Kidney (tissue), 22 donors: ENCODE data around the gene BCL2L11. TPM values are rescaled to one million over a fixed set of nuclear protein-coding genes. Genes with fewer than 3 reads are reported as not detected.
A peak's percentile ranks its signal among the peaks of the same experiment; 100 is the strongest.
"Not testable (repeated sequence)": the region's sequence is repeated elsewhere in the genome, so short reads cannot be mapped to it uniquely, and the experiment has no call there.

Source experiments
- DNase-seq, 5 donors: peaks; one replicate each; pipeline ENCODE4 v3.0.0-alpha.2; 2013 to 2020
- FAIRE-seq: peaks from 2 replicates; lab custom pipeline; 2012; peaks lifted over from hg19 to GRCh38; lab: Jason Lieb, UNC
- H3K27ac ChIP-seq, 2 donors: one replicate each; pipeline ENCODE4 v1.7.0; 2013; ENCODE audit warnings: low read depth in 2 of 2, low read length in 2 of 2, inconsistent platforms in 1 of 2
- H3K27me3 ChIP-seq: one replicate; pipeline ENCODE4 v1.7.1; 2013; ENCODE audit warnings: low read length, inconsistent platforms; ENCODE audit not compliant: control insufficient read depth, insufficient read depth
- H3K36me3 ChIP-seq, 3 donors: one replicate each; pipeline versions ENCODE4 v1.7.0 to v1.7.1; 2013; ENCODE audit warnings: low read length in 3 of 3, control low read depth in 1 of 3, inconsistent platforms in 1 of 3; ENCODE audit not compliant: insufficient read depth in 3 of 3, control insufficient read depth in 2 of 3
- H3K4me1 ChIP-seq, 3 donors: one replicate each; pipeline versions ENCODE4 v1.7.0 to v1.7.1; 2013; ENCODE audit warnings: low read length in 3 of 3, inconsistent platforms in 1 of 3, low read depth in 1 of 3; ENCODE audit not compliant: control insufficient read depth in 2 of 3, insufficient read depth in 2 of 3
- H3K4me3 ChIP-seq, 3 donors: one replicate each; pipeline versions ENCODE4 v1.7.0 to v1.8.1; 2013; ENCODE audit warnings: low read length in 3 of 3, control low read depth in 1 of 3, inconsistent platforms in 1 of 3
- H3K9ac ChIP-seq, 3 donors: one replicate each; pipeline versions ENCODE4 v1.7.0 to v1.7.1; 2013; ENCODE audit warnings: low read length in 3 of 3, control low read depth in 1 of 3, inconsistent platforms in 1 of 3
- H3K9me3 ChIP-seq, 3 donors: one replicate each; pipeline versions ENCODE4 v1.7.0 to v1.7.1; 2013; ENCODE audit warnings: low read length in 3 of 3, control low read depth in 1 of 3, inconsistent platforms in 1 of 3; ENCODE audit not compliant: control insufficient read depth in 2 of 3, insufficient read depth in 1 of 3
- intact Hi-C: fragments of 100-400 bp; cut with DNase I; formaldehyde crosslinking; loops from one replicate; pipeline ENCODE4 v1.11.1; 2022
- long read RNA-seq, 10 donors: library from polyadenylated mRNA in 1 of 10; unstranded in 1 of 10; transcript quantifications; one replicate each; pipeline ENCODE4 v2.0.0 and lab custom pipeline, GENCODE V29; 2021 to 2026
- polyA plus RNA-seq: library from polyadenylated mRNA; stranded (reverse); fragments of 350-450 nt; fragmentation: Illumina TruSeq; extraction: RNeasy Lipid Tissue Mini Kit (QIAGEN cat#74804); gene quantifications from one replicate; pipeline ENCODE4 v1.2.3, GENCODE V29; 2014; ENCODE audit warnings: low read depth, low replicate concordance; ENCODE audit not compliant: insufficient read depth
- total RNA-seq: library from RNA; stranded (reverse); fragmentation: NEBNext Ultra II Directional; extraction: Animal tissue kit (Norgen Biotek cat#: 25700); gene quantifications from one replicate; pipeline ENCODE4 v1.2.1, GENCODE V29; 2021
- TF ChIP-seq, protein P1 (sequence below): IDR thresholded peaks from 3 replicates; pipeline ENCODE4 v1.5.1; 2012; ENCODE audit warnings: mild to moderate bottlenecking, moderate library complexity, borderline replicate concordance; ENCODE audit not compliant: insufficient read depth; ENCODE audit errors: extremely low read depth
- donor health status: control.
- donor health status: control.
- donor health status: control.
- donor health status: control.
- donor health status: control.
- donor health status: DM: yes; HTN: yes; CAD: no.
- donor health status: Normal renal cell carcinoma (clear cell type).

Gene BCL2L11
- total RNA-seq (32.7 TPM), polyA plus RNA-seq (6.5 TPM)
- long read RNA-seq, donor 1, partial matches to known transcripts = 0 of 1 reads
- long read RNA-seq, donor 1, other reads (novel, unspliced or antisense) = 0 of 1 reads
- long read RNA-seq, donor 2, partial matches to known transcripts = 0 of 1 reads
- long read RNA-seq, donor 2, other reads (novel, unspliced or antisense) = 0 of 1 reads
- long read RNA-seq, donor 3, full-length matches to known transcripts = 5 of 10 reads
- long read RNA-seq, donor 3, partial matches to known transcripts = 5 of 10 reads
- long read RNA-seq, donor 3, other reads (novel, unspliced or antisense) = 0 of 10 reads
- long read RNA-seq, donor 4, partial matches to known transcripts = 0 of 1 reads
- long read RNA-seq, donor 4, other reads (novel, unspliced or antisense) = 0 of 1 reads
- long read RNA-seq, donor 5, full-length matches to known transcripts = 1 of 1 reads
- long read RNA-seq, donor 5, partial matches to known transcripts = 0 of 1 reads
- long read RNA-seq, donor 5, other reads (novel, unspliced or antisense) = 0 of 1 reads
- long read RNA-seq, donor 6 = 0 reads
- long read RNA-seq, donor 7, partial matches to known transcripts = 2 of 6 reads
- long read RNA-seq, donor 7, other reads (novel, unspliced or antisense) = 4 of 6 reads
- long read RNA-seq, donor 8, full-length matches to known transcripts = 2 of 2 reads
- long read RNA-seq, donor 8, partial matches to known transcripts = 0 of 2 reads
- long read RNA-seq, donor 8, other reads (novel, unspliced or antisense) = 0 of 2 reads
- long read RNA-seq, donor 9 = 0 reads
- long read RNA-seq, donor 10, full-length matches to known transcripts = 2 of 19 reads
- long read RNA-seq, donor 10, partial matches to known transcripts = 17 of 19 reads
- long read RNA-seq, donor 10, other reads (novel, unspliced or antisense) = 0 of 19 reads

GRCh38 chr2:111120253-111121027, at the start of gene BCL2L11:
TSS of gene BCL2L11 (plus strand) at chr2:111120914. CDS start at chr2:111123746, 2,832 bp downstream.
- FAIRE-seq (no peak), DNase-seq (peak; percentile 95 to 98 (median 96))
- H3K9ac ChIP-seq = peak within 1 kb of the TSS; percentile 32 to 86 (median 70)
- H3K9me3 ChIP-seq = no peaks in the 10 kb centered on the region
- H3K4me3 ChIP-seq = peak within 1 kb of the TSS; percentile 60 to 76 (median 75)
- TF ChIP-seq, protein P1, sequence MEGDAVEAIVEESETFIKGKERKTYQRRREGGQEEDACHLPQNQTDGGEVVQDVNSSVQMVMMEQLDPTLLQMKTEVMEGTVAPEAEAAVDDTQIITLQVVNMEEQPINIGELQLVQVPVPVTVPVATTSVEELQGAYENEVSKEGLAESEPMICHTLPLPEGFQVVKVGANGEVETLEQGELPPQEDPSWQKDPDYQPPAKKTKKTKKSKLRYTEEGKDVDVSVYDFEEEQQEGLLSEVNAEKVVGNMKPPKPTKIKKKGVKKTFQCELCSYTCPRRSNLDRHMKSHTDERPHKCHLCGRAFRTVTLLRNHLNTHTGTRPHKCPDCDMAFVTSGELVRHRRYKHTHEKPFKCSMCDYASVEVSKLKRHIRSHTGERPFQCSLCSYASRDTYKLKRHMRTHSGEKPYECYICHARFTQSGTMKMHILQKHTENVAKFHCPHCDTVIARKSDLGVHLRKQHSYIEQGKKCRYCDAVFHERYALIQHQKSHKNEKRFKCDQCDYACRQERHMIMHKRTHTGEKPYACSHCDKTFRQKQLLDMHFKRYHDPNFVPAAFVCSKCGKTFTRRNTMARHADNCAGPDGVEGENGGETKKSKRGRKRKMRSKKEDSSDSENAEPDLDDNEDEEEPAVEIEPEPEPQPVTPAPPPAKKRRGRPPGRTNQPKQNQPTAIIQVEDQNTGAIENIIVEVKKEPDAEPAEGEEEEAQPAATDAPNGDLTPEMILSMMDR = no peak
- peaks cover 0 to 25% (median 5%) of the 10 kb centered on the region in 3 donors for H3K4me1 ChIP-seq
- H3K27ac ChIP-seq = peak within 1 kb of the TSS; percentile 83 to 91
- H3K27me3 ChIP-seq = peaks cover 18% of the 10 kb centered on the region
- peaks cover 0 to 9% (median 7%) of the 10 kb centered on the region in 3 donors for H3K36me3 ChIP-seq
- intact Hi-C loops = no loop called here

- H3K9ac ChIP-seq = no peak overlapping the region
- no peak overlapping the region for H3K4me3 ChIP-seq
- intact Hi-C loops = no loop called here
- H3K9me3 ChIP-seq = no peaks in the 10 kb centered on the region
- FAIRE-seq = no peak
- no peaks in the 10 kb centered on the region for H3K36me3 ChIP-seq
- H3K27ac ChIP-seq = peak overlapping the region in 1 of 2 donors; percentile 66
- TF ChIP-seq, protein P1 = no peak
- no peaks in the 10 kb centered on the region for H3K27me3 ChIP-seq
- peaks cover 0 to 5% (median 3%) of the 10 kb centered on the region in 3 donors for H3K4me1 ChIP-seq
- peak in 3 of 5 donors; percentile 69 to 83 (median 75) for DNase-seq
These were observed 49.0 kb upstream of the BCL2L11 start for GRCh38 chr2:111071600-111072171.

DNA sequence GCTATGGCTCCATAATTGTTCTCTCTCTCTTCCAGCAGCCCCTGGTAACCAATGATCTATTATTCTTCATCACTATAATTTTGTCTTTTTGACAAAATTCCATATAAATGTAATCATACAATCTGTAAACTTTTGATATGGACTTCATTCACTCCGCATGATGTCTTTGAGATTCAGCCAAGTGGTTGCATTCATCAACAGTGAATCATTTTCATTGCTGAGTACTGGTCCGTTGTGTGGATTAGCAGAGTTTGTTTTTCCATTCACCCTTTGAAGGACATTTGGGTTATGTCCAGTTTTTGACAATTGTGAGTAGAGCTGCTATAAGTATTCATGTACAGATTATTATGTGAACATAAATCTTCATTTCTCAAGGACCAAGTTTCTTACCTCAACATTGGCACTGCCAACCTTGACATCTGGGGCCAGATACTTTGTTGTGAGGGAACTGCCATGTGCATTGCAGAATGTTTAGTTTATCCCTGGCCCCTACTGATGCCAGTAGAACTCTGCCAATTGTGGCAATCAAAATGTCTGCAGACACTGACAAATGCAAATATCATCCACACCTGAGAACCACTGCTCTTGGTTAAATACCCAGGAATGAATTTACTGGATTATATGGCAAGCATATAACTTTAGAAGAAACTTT, 48.4 kb upstream of the BCL2L11 start:
- no peak overlapping the region for H3K9ac ChIP-seq
- peaks cover 0 to 5% (median 3%) of the 10 kb centered on the region in 3 donors for H3K4me1 ChIP-seq
- FAIRE-seq (no peak), DNase-seq (no peak)
- H3K4me3 ChIP-seq = no peak overlapping the region
- H3K27me3 ChIP-seq = no peaks in the 10 kb centered on the region
- no peaks in the 10 kb centered on the region for H3K9me3 ChIP-seq
- TF ChIP-seq, protein P1 = no peak
- intact Hi-C loops = no loop called here
- no peaks in the 10 kb centered on the region for H3K36me3 ChIP-seq
- H3K27ac ChIP-seq = peak overlapping the region in 1 of 2 donors; percentile 66

GRCh38 chr2:111082659-111083058, 38.1 kb upstream of the BCL2L11 start:
- H3K27me3 ChIP-seq, H3K4me3 ChIP-seq, FAIRE-seq, intact Hi-C loops, H3K27ac ChIP-seq, H3K9me3 ChIP-seq, DNase-seq, H3K9ac ChIP-seq, H3K4me1 ChIP-seq, H3K36me3 ChIP-seq: not testable (repeated sequence)
